SH-SY5Y (cell line): ENCODE measurements around the gene MUC2.

Experiments used
- GATA2 ChIP-seq: IDR thresholded peaks from 2 replicates; pipeline ENCODE4 v1.6.1; 2011; ENCODE audit warnings: mild to moderate bottlenecking, low read depth, low read length
- GATA3 ChIP-seq: IDR thresholded peaks from 2 replicates; pipeline ENCODE4 v1.6.1; 2011; ENCODE audit warnings: low read depth, mild to moderate bottlenecking, low read length, moderate library complexity

GRCh38 chr11:1073261-1073724 lies 1.4 kb upstream of the MUC2 start:
- TF ChIP-seq GATA3 (no peak), GATA2 (no peak)
